HUES64 (cell line): Measurements from ENCODE around the gene LY86.
"Not testable (repeated sequence)": the region's sequence is repeated elsewhere in the genome, so short reads cannot be mapped to it uniquely, and the experiment has no call there.

Source experiments
- H3K27ac ChIP-seq: 2 replicates; pipeline ENCODE4 v1.7.0; 2013; ENCODE audit warnings: low read depth, low read length, inconsistent platforms
- H3K27me3 ChIP-seq: 2 replicates; pipeline ENCODE4 v1.6.1; 2013; ENCODE audit warnings: mild to moderate bottlenecking, low read length; ENCODE audit not compliant: insufficient read depth
- H3K36me3 ChIP-seq: 2 replicates; pipeline ENCODE4 v1.6.1; 2013; ENCODE audit warnings: mild to moderate bottlenecking, low read length; ENCODE audit not compliant: insufficient read depth
- H3K4me1 ChIP-seq: 2 replicates; pipeline ENCODE4 v1.6.1; 2013; ENCODE audit warnings: mild to moderate bottlenecking, low read length, moderate library complexity; ENCODE audit not compliant: insufficient read depth
- H3K4me3 ChIP-seq: 2 replicates; pipeline ENCODE4 v1.5.1; 2013; ENCODE audit warnings: mild to moderate bottlenecking, low read length, moderate library complexity
- H3K9ac ChIP-seq: 2 replicates; pipeline ENCODE4 v1.6.1; 2013; ENCODE audit warnings: mild to moderate bottlenecking, low read depth, low read length
- H3K9me3 ChIP-seq: 2 replicates; pipeline ENCODE4 v1.6.1; 2013; ENCODE audit warnings: low read depth, low read length; ENCODE audit not compliant: insufficient read depth
- WGBS: fragments of 150-250, 120-280 bp; methylation state at CpG from one replicate; pipeline ENCODE4 v1.1.7; 2013; ENCODE audit warnings: missing lambda C conversion rate; 5-methylcytosine and 5-hydroxymethylcytosine counted together

Gene LY86

DNA sequence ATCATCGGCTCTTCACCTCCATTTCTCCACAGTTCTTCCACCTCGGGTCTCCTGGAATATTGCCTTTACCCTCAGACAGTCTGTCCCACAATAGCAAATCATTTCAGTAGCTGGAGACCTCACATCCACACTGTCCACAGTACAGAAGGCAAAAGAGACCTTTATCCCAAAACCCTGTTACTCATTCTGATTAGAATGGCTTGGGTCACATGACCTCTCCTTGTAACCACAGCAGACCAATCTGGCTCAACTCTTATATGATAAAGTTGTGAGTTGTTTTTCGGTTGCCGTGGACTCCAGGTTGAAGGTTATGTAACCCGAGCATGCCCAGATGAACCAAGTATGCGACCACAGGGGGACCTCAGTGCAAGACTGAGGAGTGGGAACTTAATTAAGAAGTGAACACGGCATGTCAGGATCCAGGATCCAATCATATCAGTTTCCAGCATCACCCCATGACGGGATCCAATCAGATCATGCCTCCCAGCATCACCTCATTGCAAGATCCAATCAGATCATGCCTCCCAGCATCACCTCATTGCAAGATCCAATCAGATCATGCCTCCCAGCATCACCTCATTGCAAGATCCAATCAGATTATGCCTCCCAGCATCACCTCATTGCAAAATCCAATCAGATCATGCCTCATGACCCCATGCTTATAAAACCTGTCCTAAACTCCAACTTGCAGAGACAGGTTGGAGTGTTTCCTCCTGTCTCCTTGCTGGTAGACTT lies 68.7 kb downstream of the LY86 start:
- no peak overlapping the region for H3K27ac ChIP-seq
- no peaks in the 10 kb centered on the region for H3K36me3 ChIP-seq
- no peak overlapping the region for H3K4me3 ChIP-seq
- WGBS, result 91% methylated on average over 8 of the region's 8 CpGs
- H3K9me3 ChIP-seq, result no peaks in the 10 kb centered on the region
- peaks cover 13% of the 10 kb centered on the region; the same call in 1 of the 2 replicates for H3K27me3 ChIP-seq
- H3K9ac ChIP-seq, result no peak overlapping the region
- H3K4me1 ChIP-seq, result no peaks in the 10 kb centered on the region

GRCh38 chr6:6657820-6658217 lies 69.3 kb downstream of the LY86 start:
- no peak overlapping the region for H3K9ac ChIP-seq
- peaks cover 8% of the 10 kb centered on the region; the same call in 1 of the 2 replicates for H3K27me3 ChIP-seq
- no peak overlapping the region for H3K4me3 ChIP-seq
- no peaks in the 10 kb centered on the region for H3K4me1 ChIP-seq
- no peaks in the 10 kb centered on the region for H3K9me3 ChIP-seq
- WGBS, result 97% methylated on average over 1 of the region's 1 CpG
- H3K27ac ChIP-seq, result no peak overlapping the region
- no peaks in the 10 kb centered on the region for H3K36me3 ChIP-seq

GRCh38 chr6:6659600-6660327 lies 71.2 kb downstream of the LY86 start:
- Histone ChIP-seq H3K9ac (no peak overlapping the region), H3K4me1 (no peaks in the 10 kb centered on the region), H3K36me3 (no peaks in the 10 kb centered on the region), H3K27me3 (no peaks in the 10 kb centered on the region; the same call in 1 of the 2 replicates), H3K9me3 (no peaks in the 10 kb centered on the region), H3K4me3 (no peak overlapping the region), H3K27ac (no peak overlapping the region)
- 79% methylated on average over 6 of the region's 7 CpGs for WGBS

- Histone ChIP-seq H3K27me3 (no peaks in the 10 kb centered on the region), H3K9ac (no peak overlapping the region), H3K36me3 (no peaks in the 10 kb centered on the region), H3K4me1 (no peaks in the 10 kb centered on the region), H3K27ac (no peak overlapping the region), H3K9me3 (no peaks in the 10 kb centered on the region), H3K4me3 (no peak overlapping the region)
- 76% methylated on average over 9 of the region's 9 CpGs for WGBS
Measured at GRCh38 chr6:6660339-6661045, 72.0 kb downstream of the LY86 start.

- Histone ChIP-seq H3K27ac (no peak overlapping the region), H3K36me3 (no peaks in the 10 kb centered on the region), H3K27me3 (no peaks in the 10 kb centered on the region), H3K4me1 (no peaks in the 10 kb centered on the region), H3K9me3 (no peaks in the 10 kb centered on the region), H3K4me3 (no peak overlapping the region), H3K9ac (no peak overlapping the region)
- WGBS, result 95% methylated on average over 8 of the region's 9 CpGs
Measured at GRCh38 chr6:6661191-6661590, 72.7 kb downstream of the LY86 start.

DNA sequence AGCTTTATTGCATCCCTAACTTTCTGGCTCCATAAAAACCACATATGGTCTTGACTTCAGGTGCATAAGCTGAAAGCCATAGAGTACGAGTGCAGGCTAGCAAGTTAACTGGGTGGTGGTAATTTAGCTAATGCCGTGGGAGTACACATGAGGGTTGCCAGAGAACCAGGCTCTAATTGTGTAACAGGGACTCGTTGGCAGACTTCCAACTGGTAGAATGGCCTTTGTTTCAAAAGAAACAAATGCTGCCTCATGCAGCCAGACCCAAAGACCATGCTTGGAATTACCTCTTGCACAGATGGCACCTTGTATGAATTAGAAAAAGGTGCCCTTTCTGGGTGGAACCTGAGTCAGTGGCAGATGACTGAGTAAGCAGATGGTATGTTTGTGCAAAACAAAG lies 73.2 kb downstream of the LY86 start:
- Histone ChIP-seq H3K4me3 (no peak overlapping the region), H3K36me3 (no peaks in the 10 kb centered on the region), H3K9me3 (no peaks in the 10 kb centered on the region), H3K27me3 (no peaks in the 10 kb centered on the region), H3K27ac (no peak overlapping the region), H3K4me1 (no peaks in the 10 kb centered on the region), H3K9ac (no peak overlapping the region)
- WGBS, result 88% methylated on average over 3 of the region's 3 CpGs

DNA sequence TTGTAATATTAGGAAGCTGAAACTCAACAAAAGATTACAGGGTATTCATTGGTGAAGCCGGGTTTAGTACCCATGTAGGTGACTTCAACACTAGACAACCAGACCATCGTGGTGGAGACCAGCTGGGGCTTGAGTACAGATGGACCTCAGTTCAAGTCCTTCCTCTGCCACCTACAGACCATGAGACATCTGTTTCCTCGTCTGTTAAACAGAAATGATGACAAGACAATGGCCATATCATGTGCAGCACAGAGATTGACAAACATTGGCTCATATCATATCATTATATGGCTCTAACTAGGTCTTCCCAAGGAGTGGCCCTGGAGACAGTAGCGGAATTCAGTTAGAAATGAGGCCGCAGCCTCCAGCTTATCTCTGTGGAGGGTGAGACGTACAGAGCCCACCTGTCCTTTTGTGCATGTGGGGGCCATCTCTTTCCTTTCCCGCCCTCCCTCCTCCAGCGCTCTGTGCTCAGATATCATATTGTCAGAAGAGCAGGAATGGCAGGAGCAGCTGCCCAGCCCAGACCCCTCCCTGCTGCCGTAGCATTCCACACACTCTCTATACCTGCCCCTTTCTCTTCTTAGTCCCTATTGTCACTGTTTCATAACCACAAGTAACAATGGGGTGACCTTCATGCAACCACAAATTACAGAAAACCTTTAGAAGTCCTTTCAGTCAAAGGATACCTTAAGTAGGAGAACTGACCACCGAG lies 75.1 kb downstream of the LY86 start:
- H3K4me1 ChIP-seq, result no peaks in the 10 kb centered on the region
- H3K27me3 ChIP-seq, result no peaks in the 10 kb centered on the region
- H3K4me3 ChIP-seq, result no peak overlapping the region
- no peak overlapping the region for H3K27ac ChIP-seq
- 93% methylated on average over 10 of the region's 10 CpGs for WGBS
- no peaks in the 10 kb centered on the region for H3K36me3 ChIP-seq
- H3K9ac ChIP-seq, result no peak overlapping the region
- H3K9me3 ChIP-seq, result no peaks in the 10 kb centered on the region

DNA sequence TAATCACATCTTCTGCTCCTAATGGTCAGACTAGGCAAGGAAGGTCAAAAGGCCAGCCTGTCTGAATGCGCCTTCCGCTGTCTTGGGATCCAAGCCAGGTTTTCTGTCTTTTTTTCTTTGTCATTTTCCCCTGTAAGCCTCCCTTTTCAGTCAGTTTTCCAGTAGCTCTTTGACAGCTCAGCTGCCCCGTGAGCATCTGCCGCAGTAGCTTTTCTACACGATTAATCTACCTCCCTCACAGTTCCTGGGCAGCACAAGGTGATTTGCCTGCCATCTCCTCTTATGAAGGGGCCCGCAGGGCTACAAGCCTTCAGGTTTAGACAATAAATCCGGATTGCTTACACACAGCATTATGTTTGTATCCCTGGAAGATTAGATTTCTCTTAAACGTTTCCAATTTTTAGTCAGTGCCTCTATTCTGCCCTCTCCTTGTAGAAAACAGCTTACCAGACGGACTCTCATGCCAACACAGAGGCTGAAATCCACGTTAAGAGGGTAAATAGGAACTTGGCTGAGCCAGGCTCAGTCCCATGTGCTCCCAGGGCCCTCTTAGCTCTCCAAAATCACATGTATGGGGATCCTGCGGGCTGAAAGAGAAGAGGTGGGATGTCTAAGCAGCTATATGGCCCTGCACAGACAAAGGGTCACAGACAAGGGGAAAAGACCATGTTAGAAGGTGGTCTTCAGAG lies 77.2 kb downstream of the LY86 start:
- no peak overlapping the region for H3K27ac ChIP-seq
- no peak overlapping the region for H3K4me3 ChIP-seq
- no peaks in the 10 kb centered on the region for H3K27me3 ChIP-seq
- H3K4me1 ChIP-seq, result no peaks in the 10 kb centered on the region
- WGBS, result 68% methylated on average over 11 of the region's 11 CpGs
- no peaks in the 10 kb centered on the region for H3K36me3 ChIP-seq
- no peak overlapping the region for H3K9ac ChIP-seq
- H3K9me3 ChIP-seq, result no peaks in the 10 kb centered on the region

GRCh38 chr6:6670150-6670549 lies 81.6 kb downstream of the LY86 start:
- H3K27me3 ChIP-seq, result not testable (repeated sequence)

GRCh38 chr6:6674872-6675271 lies 86.4 kb downstream of the LY86 start:
- Histone ChIP-seq H3K36me3 (no peaks in the 10 kb centered on the region), H3K9me3 (no peaks in the 10 kb centered on the region), H3K27ac (no peak overlapping the region), H3K9ac (no peak overlapping the region), H3K4me1 (peaks cover 19% of the 10 kb centered on the region), H3K27me3 (no peaks in the 10 kb centered on the region), H3K4me3 (no peak overlapping the region)
- WGBS, result 25% methylated on average over 3 of the region's 4 CpGs

More at GRCh38 chr6:6670150-6670549, 81.6 kb downstream of the LY86 start:
- H3K9ac ChIP-seq, H3K4me1 ChIP-seq, H3K9me3 ChIP-seq, H3K4me3 ChIP-seq, H3K27ac ChIP-seq, H3K36me3 ChIP-seq: not testable (repeated sequence)
- 90% methylated on average over 3 of the region's 3 CpGs for WGBS
